Eye (tissue), 1 donor: ENCODE results near the gene BABAM1.
"Not testable (repeated sequence)": the region's sequence is repeated elsewhere in the genome, so short reads cannot be mapped to it uniquely, and the experiment has no call there.

Source experiments
- DNase-seq: peaks from one replicate; pipeline ENCODE4 v3.0.0-alpha.2; 2015

Gene BABAM1

DNA sequence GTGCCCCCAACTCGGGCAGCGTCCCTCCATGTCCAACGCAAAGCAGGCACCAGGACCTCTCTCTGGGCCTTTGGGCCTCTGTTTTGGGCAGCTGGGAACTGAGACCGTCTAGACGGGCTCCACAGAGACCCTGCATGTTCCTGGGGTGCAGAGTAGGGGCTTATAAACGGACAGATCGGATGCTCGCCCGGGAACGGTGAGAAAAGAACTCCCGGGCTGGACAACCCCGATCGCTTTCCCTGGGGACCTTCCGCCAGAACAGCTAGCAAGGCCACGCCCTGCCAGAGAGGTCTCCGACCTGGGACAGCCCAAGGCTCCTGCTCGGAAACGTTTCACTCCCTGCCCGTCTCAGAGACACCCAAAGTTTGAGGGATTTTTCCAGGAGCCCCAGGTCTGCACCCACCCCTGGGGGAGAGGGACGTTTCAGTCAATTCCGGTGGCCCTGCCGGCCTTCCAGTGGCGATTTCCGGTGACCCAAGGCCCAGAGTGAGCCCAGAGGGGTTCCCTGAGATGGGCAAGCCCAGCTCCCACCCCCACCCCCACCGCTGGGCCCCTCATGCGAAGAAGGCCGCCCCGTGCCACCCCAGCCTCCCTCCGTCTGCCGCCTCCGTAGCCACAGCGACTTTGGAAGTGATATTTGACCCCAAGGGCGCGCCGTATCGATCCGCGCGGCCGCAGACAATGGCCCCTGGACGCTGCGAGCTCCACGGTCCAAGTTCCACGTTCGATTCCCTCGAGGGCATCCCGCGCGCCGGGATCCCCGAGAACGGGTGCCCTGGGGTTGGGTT lies 23.2 kb upstream of the BABAM1 start:
- peak; percentile 70 for DNase-seq

DNA sequence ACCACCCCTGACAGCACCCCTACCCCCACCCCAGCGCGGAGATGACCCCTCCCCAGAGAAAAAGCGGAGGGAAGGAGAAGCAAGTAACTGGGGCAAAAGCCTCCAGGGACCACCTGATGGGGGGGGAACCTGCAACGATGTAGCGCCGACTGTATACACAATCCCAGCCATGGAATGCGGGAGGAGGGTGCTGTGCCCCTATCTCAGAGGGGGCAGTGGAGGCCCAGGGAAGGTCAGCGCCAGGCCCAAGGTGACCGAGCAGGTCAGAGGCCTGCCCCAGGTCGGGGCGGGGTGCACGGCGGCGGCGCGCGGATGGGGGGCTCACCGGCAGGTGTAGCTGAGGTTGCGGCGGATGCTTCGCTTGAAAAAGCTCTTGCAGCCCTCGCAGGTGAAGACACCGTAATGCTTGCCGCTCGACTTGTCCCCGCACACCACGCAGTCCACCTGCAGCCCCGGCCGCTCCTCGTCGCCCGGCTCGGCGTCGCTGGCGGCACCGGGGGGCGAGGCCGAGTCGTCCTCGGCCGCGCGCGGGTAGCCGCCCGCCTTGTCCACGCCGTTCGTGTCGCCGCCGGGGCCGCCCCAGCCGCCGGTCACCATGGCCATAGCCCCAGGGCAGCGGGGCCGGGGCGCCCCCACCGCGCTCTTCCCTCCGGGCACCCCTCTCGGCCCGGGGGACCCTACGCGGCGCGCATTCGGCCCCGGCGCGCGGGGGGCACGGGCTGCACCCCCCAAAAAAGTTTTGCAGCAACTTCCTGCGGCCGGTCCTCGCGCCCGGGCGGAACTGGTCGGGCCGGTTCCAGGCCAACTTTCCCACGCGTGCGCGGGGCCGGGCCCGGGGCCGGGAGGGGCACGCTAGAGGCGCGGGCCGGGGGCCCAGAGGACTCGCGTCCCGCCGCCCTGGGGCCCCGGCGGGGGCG lies 22.4 kb upstream of the BABAM1 start:
- DNase-seq: peak; percentile 44

- no peak for DNase-seq
Observed at GRCh38 chr19:17245535-17245984, 21.7 kb upstream of the BABAM1 start, which contains the start of gene NR2F6. NR2F6 (minus strand) TSS chr19:17245919; CDS start chr19:17245220, 699 bp downstream.

- DNase-seq: no peak
Observed at GRCh38 chr19:17246681-17247425, 20.4 kb upstream of the BABAM1 start.

DNA sequence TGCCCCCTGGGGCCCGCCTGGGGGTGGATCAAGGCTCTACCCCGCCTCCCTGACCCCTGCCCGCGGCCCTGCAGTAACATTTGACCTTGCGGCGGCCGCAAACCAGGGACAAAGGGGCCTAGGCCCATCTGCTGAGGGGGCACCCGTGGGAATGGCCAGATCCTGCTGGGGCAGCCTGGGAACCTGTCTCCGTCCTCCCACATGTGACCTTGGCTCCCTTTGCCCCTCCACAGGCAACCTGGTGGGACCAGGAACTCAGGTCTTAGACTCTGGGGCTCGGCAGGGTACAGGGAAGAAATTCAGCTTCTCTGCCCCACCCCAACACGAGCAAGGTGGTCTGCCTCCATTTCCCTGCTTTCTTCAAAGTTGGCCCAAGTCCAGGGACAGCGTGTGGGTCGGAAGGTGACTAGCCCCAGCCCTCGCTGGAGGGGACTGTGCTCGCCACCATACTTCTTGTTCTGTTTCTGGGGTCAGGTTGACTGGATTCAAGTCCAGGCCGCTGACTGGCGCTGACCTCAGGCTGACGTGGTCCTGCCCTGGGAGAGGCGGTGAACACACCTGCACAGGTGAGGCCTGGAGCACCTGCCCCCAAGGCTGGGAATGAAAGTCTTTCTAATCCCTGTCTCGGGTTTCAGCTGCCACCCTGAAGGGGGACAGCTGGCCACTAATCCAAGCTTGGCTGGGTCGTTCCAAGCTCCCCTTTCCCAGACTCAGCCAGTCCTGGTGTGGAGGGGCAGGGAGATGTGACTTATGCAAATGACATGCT lies 19.0 kb upstream of the BABAM1 start:
- DNase-seq: peak; percentile 31

- no peak for DNase-seq
Observed at GRCh38 chr19:17249887-17250548, 17.2 kb upstream of the BABAM1 start.

DNA sequence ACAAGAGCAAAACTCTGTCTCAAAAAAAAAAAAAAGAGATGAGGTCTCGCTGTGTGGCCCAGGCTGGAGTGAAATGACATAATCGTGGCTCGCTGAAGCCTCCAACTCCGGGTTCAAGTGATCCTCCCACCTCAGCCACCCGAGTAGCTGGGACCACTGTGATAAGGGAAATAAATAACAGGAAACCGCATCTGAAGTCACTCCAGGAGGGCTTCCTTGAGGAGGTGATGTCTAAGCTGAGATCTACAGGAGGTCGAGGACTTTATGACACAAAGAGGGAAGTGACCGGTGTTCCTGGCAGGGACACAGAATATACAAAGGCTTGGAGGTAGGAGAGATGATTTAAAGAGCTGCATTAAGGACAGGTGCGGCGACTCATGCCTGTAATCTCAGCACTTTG lies 12.6 kb upstream of the BABAM1 start:
- no peak for DNase-seq

- peak; percentile 22 for DNase-seq
Observed at GRCh38 chr19:17255150-17255621, 12.1 kb upstream of the BABAM1 start.

DNA sequence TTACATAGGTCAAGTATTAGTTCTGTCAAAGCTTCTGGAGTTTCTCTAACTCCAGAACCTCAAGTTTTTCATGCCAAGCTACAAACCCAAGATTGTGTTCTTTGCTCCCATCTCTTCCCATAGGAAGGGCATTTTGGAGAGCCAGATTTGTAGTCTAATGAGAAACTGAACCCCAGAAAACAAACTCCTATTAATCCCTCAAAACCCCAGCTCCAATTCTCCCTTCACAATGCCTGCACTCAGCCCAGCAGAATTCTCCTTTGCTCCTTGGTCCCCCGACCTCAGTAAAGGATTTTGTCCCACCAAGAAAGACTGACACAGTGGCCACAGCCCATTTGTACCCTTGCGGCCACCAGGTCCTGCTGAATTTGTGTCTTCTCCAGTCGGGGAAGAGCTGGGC lies 11.1 kb upstream of the BABAM1 start:
- DNase-seq: no peak

- peak; percentile 31 for DNase-seq
Observed at GRCh38 chr19:17259118-17259780, 8.0 kb upstream of the BABAM1 start.

DNA sequence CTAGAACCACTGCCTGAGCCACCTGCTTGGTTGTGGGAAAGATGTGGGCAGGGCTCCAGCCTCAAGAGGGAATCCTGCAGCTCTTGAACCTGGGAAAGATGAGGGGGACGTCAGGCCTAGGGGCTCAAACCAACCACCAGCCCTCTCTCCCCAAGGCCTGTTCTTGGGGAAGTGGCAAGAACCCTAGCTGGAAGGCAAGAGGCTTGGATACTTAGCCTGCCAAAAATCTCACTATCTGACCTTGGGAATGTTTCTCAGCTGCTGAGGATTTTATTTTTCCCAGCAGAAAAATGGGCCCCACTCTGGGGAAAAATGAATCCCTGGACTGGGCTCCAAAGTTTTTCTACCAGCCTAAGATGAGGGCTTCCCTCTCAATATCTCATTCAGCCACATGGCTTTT lies 7.3 kb upstream of the BABAM1 start:
- no peak for DNase-seq

DNA sequence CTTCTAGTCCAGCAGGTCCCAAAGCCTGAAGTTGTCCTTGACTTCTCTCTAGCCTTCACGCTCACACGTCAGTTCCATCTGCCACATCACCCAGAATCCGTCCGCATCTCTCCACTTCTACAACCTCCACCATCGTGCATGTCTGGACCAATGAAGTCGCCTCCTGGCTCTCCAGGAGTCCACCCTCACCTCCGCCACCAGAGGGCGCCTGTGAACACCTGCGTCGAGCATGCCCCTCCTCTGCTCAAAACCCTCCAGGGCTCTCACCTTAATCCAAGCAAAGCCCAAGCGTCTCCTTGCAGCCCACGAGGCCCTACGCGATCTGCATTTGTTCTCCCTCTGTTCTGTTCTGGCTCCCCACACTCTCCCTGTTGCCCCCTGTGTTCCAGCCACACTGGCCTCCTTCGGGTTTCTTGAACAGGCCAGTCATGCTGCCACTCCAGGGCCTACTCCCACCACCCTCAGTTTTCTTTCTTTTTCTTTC lies 6.4 kb upstream of the BABAM1 start:
- DNase-seq: peak; percentile 78

- DNase-seq: no peak
Observed at GRCh38 chr19:17262557-17262956, 4.7 kb upstream of the BABAM1 start.

DNA sequence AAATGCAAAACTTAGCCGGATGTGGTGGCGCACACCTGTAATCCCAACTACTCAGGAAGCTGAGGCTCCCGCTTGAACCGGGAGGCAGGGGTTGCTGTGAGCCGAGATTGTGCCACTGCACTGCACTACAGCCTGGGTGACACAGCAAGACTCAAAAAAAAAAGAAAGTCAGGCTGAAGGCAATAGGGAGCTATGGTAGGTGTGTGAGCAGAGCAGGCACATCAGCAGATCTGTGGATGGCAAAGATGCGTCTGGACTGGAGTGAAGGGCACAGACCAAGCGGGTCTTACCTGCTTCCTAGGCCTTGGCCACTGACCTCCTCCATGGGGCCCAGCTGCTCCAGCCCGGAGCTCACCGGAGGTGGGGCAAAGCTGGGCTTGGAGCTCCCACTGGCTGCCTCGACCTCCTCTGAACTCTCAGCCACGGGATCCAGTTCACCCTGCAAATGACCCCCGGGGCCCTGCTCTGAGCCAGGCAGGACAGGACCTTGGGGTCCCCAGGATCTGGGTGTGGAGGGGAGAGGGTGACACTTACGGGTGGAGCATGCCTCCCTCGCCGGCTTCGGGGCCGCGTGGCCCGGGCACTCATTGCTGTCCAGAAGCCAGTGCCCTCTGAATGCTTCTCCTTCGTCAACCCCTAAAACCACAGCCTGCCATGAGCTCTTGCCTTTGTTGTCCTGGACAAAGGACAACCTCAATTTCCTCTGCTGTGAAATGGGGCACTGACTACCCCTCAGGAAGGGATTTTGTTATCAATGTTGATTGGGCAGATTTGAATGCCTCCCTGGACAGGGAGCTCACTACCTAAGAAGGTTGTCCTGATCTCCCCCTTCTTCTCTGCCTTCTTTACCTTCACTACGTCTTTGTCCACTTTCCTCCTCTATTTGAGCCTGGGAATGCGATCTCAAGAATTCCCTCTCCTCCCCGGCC lies 3.3 kb upstream of the BABAM1 start:
- no peak for DNase-seq

DNA sequence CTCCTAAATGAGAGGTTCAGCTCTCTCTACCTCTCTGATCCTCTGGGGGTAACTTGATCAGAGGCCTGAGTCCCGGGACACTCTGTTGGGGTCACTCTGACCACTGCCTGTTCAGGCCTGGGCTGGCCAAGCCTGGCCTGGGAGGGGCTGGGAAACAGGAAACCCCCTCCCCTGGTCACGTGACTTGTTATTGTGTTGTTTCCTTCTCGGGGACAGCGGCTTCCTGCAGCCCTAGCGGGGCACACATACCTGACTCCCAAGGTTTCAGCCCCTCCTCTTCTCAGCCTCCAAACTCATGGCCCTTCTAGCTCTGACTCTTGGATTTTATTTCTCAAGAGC lies 2.6 kb upstream of the BABAM1 start, which contains the start of gene USHBP1:
Gene USHBP1, minus strand, starts transcription at position 105 of the 339 bp plus-strand sequence. CDS start 446 bp downstream, outside the sequence.
- DNase-seq: no peak

DNA sequence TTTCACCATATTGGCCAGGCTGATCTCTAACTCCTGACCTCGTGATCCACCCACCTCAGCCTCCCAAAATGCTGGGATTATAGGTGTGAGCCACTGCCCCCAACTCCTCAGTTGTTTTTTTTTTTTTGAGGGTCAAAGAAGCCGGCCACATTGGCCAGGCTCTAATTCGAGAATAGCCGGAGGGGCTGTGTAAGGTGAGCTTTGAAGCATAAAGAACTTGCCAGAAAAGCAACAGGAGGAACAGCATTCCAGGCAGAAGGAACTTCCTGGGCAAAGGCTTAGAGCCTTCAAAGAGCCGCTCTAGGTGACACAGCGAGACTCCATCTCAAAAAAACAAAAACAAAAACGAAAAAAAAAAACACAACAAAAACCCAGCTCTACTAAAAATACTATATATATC lies 1.2 kb upstream of the BABAM1 start:
- no peak for DNase-seq

- no peak for DNase-seq
Observed at GRCh38 chr19:17266589-17266974, 661 bp upstream of the BABAM1 start.

DNA sequence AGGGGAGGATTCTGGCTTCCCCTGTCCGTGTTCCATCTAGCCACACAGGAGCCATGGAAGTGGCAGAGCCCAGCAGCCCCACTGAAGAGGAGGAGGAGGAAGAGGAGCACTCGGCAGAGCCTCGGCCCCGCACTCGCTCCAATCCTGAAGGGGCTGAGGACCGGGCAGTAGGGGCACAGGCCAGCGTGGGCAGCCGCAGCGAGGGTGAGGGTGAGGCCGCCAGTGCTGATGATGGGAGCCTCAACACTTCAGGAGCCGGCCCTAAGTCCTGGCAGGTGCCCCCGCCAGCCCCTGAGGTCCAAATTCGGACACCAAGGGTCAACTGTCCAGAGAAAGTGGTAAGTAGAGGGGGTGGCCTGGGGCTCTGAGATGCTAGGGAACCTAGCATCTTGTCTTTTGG lies 1.5 kb downstream of the BABAM1 start:
- no peak for DNase-seq

- not testable (repeated sequence) for DNase-seq
Observed at GRCh38 chr19:17274892-17275291, 7.6 kb downstream of the BABAM1 start.
